GM23248 (cell line): Measurements from ENCODE around the gene RALGDS. TPM values are rescaled to one million over a fixed set of nuclear protein-coding genes. Genes with fewer than 3 reads are reported as not detected.

ENCODE experiments used
- DNase-seq: peaks from one replicate; pipeline ENCODE4 v3.0.0-alpha.2; 2015
- H2AFZ ChIP-seq: fragments of 200-600 bp; sonication (generic); 2 replicates; pipeline ENCODE4 v1.6.1; 2016; ENCODE audit warnings: antibody characterized with exemption
- H3F3A ChIP-seq: fragments of 200-600 bp; sonication (generic); 2 replicates; pipeline ENCODE4 v1.6.1; 2016; ENCODE audit warnings: mild to moderate bottlenecking, antibody characterized with exemption, mixed run types; ENCODE audit not compliant: insufficient read depth
- H3K27ac ChIP-seq: fragments of 200-600 bp; sonication (generic); 2 replicates; pipeline ENCODE4 v1.5.1; 2016; ENCODE audit warnings: mild to moderate bottlenecking
- H3K27me3 ChIP-seq: fragments of 200-600 bp; sonication (generic); replicated peaks from 2 replicates; pipeline ENCODE4 v1.6.1; 2016; ENCODE audit warnings: mild to moderate bottlenecking; ENCODE audit not compliant: insufficient read depth
- H3K36me3 ChIP-seq: fragments of 200-600 bp; sonication (generic); 2 replicates; pipeline ENCODE4 v1.6.1; 2016; ENCODE audit warnings: low read depth, mild to moderate bottlenecking
- H3K4me1 ChIP-seq: fragments of 200-600 bp; sonication (generic); 2 replicates; pipeline ENCODE4 v1.6.1; 2016; ENCODE audit warnings: mild to moderate bottlenecking; ENCODE audit not compliant: insufficient read depth
- H3K4me2 ChIP-seq: fragments of 200-600 bp; sonication (generic); one replicate; pipeline ENCODE4 v1.6.1; 2016; ENCODE audit warnings: mild to moderate bottlenecking; ENCODE audit not compliant: unreplicated experiment
- H3K4me3 ChIP-seq: fragments of 200-600 bp; sonication (generic); 2 replicates; pipeline ENCODE4 v1.5.1; 2016; ENCODE audit warnings: mild to moderate bottlenecking
- H3K79me2 ChIP-seq: fragments of 200-600 bp; sonication (generic); 2 replicates; pipeline ENCODE4 v1.6.1; 2016; ENCODE audit warnings: mild to moderate bottlenecking; ENCODE audit not compliant: insufficient read depth
- H3K9ac ChIP-seq: fragments of 200-600 bp; sonication (generic); 2 replicates; pipeline ENCODE4 v1.6.1; 2016; ENCODE audit warnings: mild to moderate bottlenecking
- H3K9me2 ChIP-seq: fragments of 200-600 bp; sonication (generic); 2 replicates; pipeline ENCODE4 v1.6.1; 2016; ENCODE audit warnings: mixed run types, mild to moderate bottlenecking, moderate library complexity; ENCODE audit not compliant: insufficient read depth
- H3K9me3 ChIP-seq: fragments of 200-600 bp; sonication (generic); one replicate; pipeline ENCODE4 v1.6.1; 2017; ENCODE audit warnings: low read depth
- H4K20me1 ChIP-seq: fragments of 200-600 bp; sonication (generic); 2 replicates; pipeline ENCODE4 v1.6.0; 2016; ENCODE audit not compliant: insufficient read depth
- EZH2 ChIP-seq: fragments of 200-600 bp; sonication (generic); IDR thresholded peaks from 2 replicates; pipeline ENCODE4 v1.6.1; 2018; ENCODE audit warnings: antibody characterized with exemption, mild to moderate bottlenecking; ENCODE audit not compliant: insufficient read depth, poor library complexity, severe bottlenecking
- EZH2phosphoT487 ChIP-seq: fragments of 200-600 bp; sonication (generic); IDR thresholded peaks from 2 replicates; pipeline ENCODE4 v1.6.1; 2018; ENCODE audit warnings: antibody characterized with exemption, moderate library complexity, mild to moderate bottlenecking, low read depth; ENCODE audit not compliant: insufficient read depth
- WGBS, 2 experiments: methylation state at CpG; one replicate each; pipeline ENCODE4 v1.1.6; 2015 to 2017; ENCODE audit warnings: low lambda C conversion rate in 2 of 2, low coverage in 1 of 2; ENCODE audit errors: missing lambda C conversion rate in 2 of 2; 5-methylcytosine and 5-hydroxymethylcytosine counted together
- in situ Hi-C: fragments of 300-500 bp; cut with MboI; formaldehyde crosslinking; loops from 2 replicates; pipeline ENCODE4 v1.15.0; 2020
- polyA plus RNA-seq: library from polyadenylated mRNA; unstranded; fragments of >200 nt; fragmentation: Nextera tagmentation; extraction: Ambion mirVana; gene quantifications from 2 replicates; pipeline ENCODE4 v1.2.1, GENCODE V29; 2016
- total RNA-seq: library from RNA; depleted of rRNA; stranded (reverse); fragments of >200 nt; shearing (Covaris generic); gene quantifications from 2 replicates; pipeline ENCODE4 v1.2.3, GENCODE V29; 2014

Gene RALGDS
- total and polyA plus RNA-seq, 2 experiments from 2014 or later: 8.9 to 21.7 TPM

DNA sequence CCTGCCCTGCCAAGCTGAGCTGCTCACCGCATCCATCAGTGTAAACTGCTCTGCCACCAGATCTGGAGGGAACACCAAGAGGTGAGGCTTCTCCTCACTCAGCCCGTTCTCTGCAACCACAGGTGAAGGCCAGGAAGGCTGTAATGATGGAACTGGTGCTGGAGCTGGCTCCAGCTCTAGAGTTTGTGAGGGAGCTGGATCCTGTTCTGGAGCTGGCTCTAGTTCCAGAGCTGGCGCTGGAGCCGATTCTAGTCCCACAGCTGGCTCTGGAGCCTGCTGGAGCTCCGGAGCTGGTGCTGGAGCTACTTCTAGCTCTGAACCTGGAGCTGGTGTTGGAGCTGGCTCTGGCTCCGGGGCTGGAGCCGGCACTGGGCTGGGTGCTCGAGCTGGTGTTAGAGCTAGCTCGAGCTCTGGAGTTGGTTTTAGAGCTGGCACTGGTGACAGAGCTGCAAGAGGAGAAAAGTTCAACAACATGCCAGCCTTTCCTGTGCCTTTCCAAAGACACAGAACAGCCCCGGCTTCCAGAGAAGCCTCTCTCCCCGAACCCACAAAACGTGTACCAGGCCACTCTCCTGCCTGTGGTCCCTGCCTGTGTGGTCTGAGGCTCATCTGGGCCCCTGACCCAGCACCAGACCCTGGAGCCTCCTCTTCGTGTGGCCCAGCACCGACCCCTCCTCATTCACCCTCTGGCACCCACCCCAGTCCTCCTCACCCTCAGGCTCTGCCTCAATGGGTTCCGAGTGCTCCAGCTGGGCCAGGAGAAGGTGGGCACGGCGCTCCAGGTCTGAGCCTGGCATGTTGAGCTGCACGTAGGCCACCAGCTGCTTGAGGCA, 12.9 kb downstream of the RALGDS start:
- Histone ChIP-seq H3K9me2 (no peaks in the 10 kb centered on the region), H3F3A (no peaks in the 10 kb centered on the region), H4K20me1 (no peaks in the 10 kb centered on the region), H3K9me3 (no peaks in the 10 kb centered on the region), H3K4me2 (no peak overlapping the region), H3K27me3 (no peaks in the 10 kb centered on the region), H3K36me3 (peaks cover 6% of the 10 kb centered on the region; the same call in 1 of the 2 replicates), H2AFZ (no peak overlapping the region), H3K4me1 (peaks cover 2% of the 10 kb centered on the region; the same call in 1 of the 2 replicates), H3K4me3 (no peak overlapping the region), H3K9ac (no peak overlapping the region), H3K79me2 (peaks cover 18% of the 10 kb centered on the region; the same call in 1 of the 2 replicates), H3K27ac (no peak overlapping the region)
- in situ Hi-C loops: loop anchor here (5.0 kb wide), 1 partner anchor 39 kb away; no protein-coding TSS in a partner anchor
- TF ChIP-seq EZH2 (no peak), EZH2phosphoT487 (no peak)
- no peak for DNase-seq
- WGBS, 2 experiments: 91 to 93% methylated on average over 18 of the region's 18 CpGs

DNA sequence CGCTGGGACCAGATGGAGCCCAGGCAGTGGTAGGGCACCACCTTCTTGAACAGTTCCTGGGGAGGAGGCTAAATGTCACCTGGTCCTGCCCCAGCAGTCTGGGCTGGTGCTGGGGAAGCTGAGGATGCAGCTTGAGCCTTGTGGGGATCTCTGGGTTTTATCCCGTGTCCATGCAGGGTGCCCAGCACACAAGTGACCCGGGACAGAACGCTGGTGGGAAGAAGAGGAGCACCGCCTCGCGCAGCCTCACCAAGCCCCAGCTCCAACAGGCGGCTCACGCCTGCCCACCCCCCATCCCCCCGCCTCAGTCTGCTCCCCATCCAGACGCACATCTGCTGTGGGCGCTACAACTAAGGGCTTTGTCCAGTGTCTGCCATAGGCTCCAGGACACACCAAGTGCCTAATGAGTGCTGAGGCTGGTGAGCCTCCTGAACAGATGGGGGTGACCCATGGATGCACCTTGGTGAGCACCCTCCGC, 13.8 kb downstream of the RALGDS start:
- H3K27me3 ChIP-seq: no peaks in the 10 kb centered on the region

DNA sequence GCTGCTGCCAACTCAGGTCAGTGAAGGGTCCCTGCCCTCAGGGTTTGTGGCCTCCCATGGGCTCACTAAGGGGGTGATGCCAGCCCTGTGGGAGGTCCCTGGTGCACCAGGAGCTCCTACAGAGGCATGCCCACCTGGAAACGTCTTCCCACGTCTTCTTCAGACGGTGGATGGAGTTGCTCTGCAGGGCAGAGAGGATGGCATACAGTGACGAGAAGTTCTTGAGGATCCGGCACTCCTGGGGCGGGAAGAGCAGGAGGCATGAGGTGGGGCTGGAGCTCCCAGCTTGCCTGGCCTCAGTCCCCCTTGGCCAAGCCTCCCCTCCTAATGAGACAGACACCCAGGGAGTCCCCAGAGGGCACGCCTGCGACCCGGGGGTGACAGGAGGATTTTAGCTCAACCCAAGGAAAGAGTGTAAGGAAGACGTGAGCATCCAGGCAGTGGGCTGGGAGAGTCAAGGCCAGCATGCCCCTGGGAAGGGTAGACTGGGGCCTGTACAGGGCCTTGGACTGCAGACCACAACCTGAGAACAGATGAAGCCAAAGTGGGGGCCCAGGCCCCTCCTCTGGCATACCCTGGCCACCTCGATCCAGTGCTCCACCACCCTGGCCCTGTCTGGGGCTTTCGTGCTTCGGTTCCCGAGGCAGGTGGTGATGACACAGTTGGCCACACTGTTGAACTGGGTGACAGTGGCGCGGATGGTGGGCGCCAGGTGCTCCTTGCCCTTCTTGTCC, 14.4 kb downstream of the RALGDS start:
- DNase-seq: no peak
- no peaks in the 10 kb centered on the region for H4K20me1 ChIP-seq
- no peaks in the 10 kb centered on the region for H3F3A ChIP-seq
- TF ChIP-seq EZH2 (no peak), EZH2phosphoT487 (no peak)
- no peaks in the 10 kb centered on the region for H3K9me2 ChIP-seq
- no peak overlapping the region for H3K27ac ChIP-seq
- H3K9me3 ChIP-seq: no peaks in the 10 kb centered on the region
- WGBS, 2 experiments: 90 to 93% methylated on average over 15 to 17 of the region's 17 CpGs
- H3K4me1 ChIP-seq: no peaks in the 10 kb centered on the region
- no peak overlapping the region for H3K9ac ChIP-seq
- H2AFZ ChIP-seq: no peak overlapping the region
- H3K36me3 ChIP-seq: peaks cover 8% of the 10 kb centered on the region; the same call in 1 of the 2 replicates
- H3K27me3 ChIP-seq: no peaks in the 10 kb centered on the region
- no peak overlapping the region for H3K4me2 ChIP-seq
- 0 out of 2 replicates have a peak, but pooled peaks cover 6% of the 10 kb centered on the region for H3K79me2 ChIP-seq
- in situ Hi-C loops: loop anchor here (5.0 kb wide), 1 partner anchor 41 kb away; no protein-coding TSS in a partner anchor
- no peak overlapping the region for H3K4me3 ChIP-seq

More for the DNA sequence above, 13.8 kb downstream of the RALGDS start:
- H3K9me2 ChIP-seq: no peaks in the 10 kb centered on the region
- TF ChIP-seq EZH2 (no peak), EZH2phosphoT487 (no peak)
- DNase-seq: no peak
- in situ Hi-C loops: loop anchor here (5.0 kb wide), 1 partner anchor 40 kb away; no protein-coding TSS in a partner anchor
- peaks cover 6% of the 10 kb centered on the region; the same call in 1 of the 2 replicates for H3K36me3 ChIP-seq
- 86 to 95% methylated on average over 5 to 13 of the region's 13 CpGs for WGBS, 2 experiments
- H3K4me3 ChIP-seq: no peak overlapping the region
- H2AFZ ChIP-seq: no peak overlapping the region
- H3K4me2 ChIP-seq: no peak overlapping the region
- no peaks in the 10 kb centered on the region for H3F3A ChIP-seq
- no peaks in the 10 kb centered on the region for H3K4me1 ChIP-seq
- no peaks in the 10 kb centered on the region for H3K9me3 ChIP-seq
- peaks cover 11% of the 10 kb centered on the region; the same call in 1 of the 2 replicates for H3K79me2 ChIP-seq
- H3K9ac ChIP-seq: no peak overlapping the region
- no peaks in the 10 kb centered on the region for H4K20me1 ChIP-seq
- no peak overlapping the region for H3K27ac ChIP-seq

DNA sequence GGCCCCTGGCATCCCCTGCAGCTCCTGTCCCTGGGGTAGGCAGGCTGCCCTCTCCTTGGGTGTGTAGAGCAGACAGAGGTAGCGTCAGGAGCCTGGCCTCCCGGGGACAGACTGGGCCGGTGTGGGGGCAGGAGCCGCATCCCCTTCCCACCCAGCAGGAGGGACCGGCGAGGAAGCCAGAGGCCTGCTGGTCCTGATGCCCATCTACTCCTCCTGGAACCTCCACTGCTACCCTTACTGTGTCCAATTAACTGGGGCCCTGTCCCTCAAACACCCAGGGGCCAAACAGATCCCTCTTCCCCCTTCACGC, 15.6 kb downstream of the RALGDS start:
- Histone ChIP-seq H3K9me3 (no peaks in the 10 kb centered on the region), H3K27me3 (no peaks in the 10 kb centered on the region), H3K4me1 (no peaks in the 10 kb centered on the region), H3K9ac (no peak overlapping the region), H3K27ac (no peak overlapping the region), H3K36me3 (peaks cover 16% of the 10 kb centered on the region; the same call in 1 of the 2 replicates), H2AFZ (no peak overlapping the region), H3K79me2 (no peaks in the 10 kb centered on the region), H3K4me2 (no peak overlapping the region), H3F3A (no peaks in the 10 kb centered on the region), H3K9me2 (no peaks in the 10 kb centered on the region), H4K20me1 (no peaks in the 10 kb centered on the region), H3K4me3 (no peak overlapping the region)
- in situ Hi-C loops: loop anchor here (5.0 kb wide), 1 partner anchor 42 kb away; no protein-coding TSS in a partner anchor
- DNase-seq: no peak
- TF ChIP-seq EZH2phosphoT487 (no peak), EZH2 (no peak)
- WGBS, 2 experiments: 93 to 100% methylated on average over 3 to 7 of the region's 7 CpGs
